Motor neuron (in vitro differentiated cells): Measurements from ENCODE around the gene HEPN1. TPM values are rescaled to one million over a fixed set of nuclear protein-coding genes. Genes with fewer than 3 reads are reported as not detected.

Source experiments
- ATAC-seq, 8 experiments: fragments of 200-7000 bp; cut with Tn5 transposase; replicated peaks in 6 of 8; 2 replicates each; pipeline ENCODE4 v1.8.0; 2021; ENCODE audit warnings: mild to moderate bottlenecking in 8 of 8, moderate library complexity in 8 of 8
- H3K27ac ChIP-seq, 2 donors: fragments of 250-450 bp; sonication (Bioruptor Pico); 2 replicates each; pipeline ENCODE4 v1.9.0; 2021; ENCODE audit warnings: antibody characterized with exemption in 2 of 2, mild to moderate bottlenecking in 2 of 2, moderate library complexity in 1 of 2
- H3K4me1 ChIP-seq, 2 donors: fragments of 250-450 bp; sonication (Bioruptor Pico); replicated peaks in 1 of 2; 2 replicates each; pipeline ENCODE4 v1.6.1; 2021; ENCODE audit warnings: antibody characterized with exemption in 2 of 2, mild to moderate bottlenecking in 2 of 2, moderate library complexity in 1 of 2
- H3K4me3 ChIP-seq, 5 donors: fragments of 250-450 bp; sonication (Bioruptor Pico); 2 replicates each; pipeline ENCODE4 v1.9.0; 2021; ENCODE audit warnings: antibody characterized with exemption in 5 of 5, mild to moderate bottlenecking in 5 of 5, moderate library complexity in 4 of 5
- WGBS, 10 experiments: fragments of 450-650 bp; shearing (Covaris generic); methylation state at CpG; one replicate each; pipeline ENCODE4 v1.0.0; 2022; 5-methylcytosine and 5-hydroxymethylcytosine counted together
- in situ Hi-C, 9 experiments: fragments of 400-800 bp; cut with MboI; loops; one replicate each; pipeline ENCODE4 v1.15.0; 2021; ENCODE audit warnings: low sequenced_read_pairs in 9 of 9, low pct_unique_long_range_greater_than_20kb in 2 of 9; ENCODE audit not compliant: unreplicated experiment in 9 of 9
- total RNA-seq, 8 experiments: library from RNA; unstranded; fragments of 300-600 nt; gene quantifications; 2 replicates each; pipeline versions ENCODE4 v1.2.3 to v1.2.4, GENCODE V29; 2022

HEPN1 gene
- total RNA-seq, 8 experiments from 2014 or later, result 12.8 TPM; not detected in 7

GRCh38 chr11:124896821-124897391 is 22.1 kb upstream of the HEPN1 start:
- 0 to 100% (median 60%) methylated on average over 1 to 2 of the region's 9 CpGs; no CpG with 5 or more reads in 5 of the 10 experiments for WGBS, 10 experiments
- peak in 2 of 8 experiments; percentile 7 to 39 for ATAC-seq
- in situ Hi-C loops, result no loop called here
- peaks cover 4 to 6% of the 10 kb centered on the region in 2 donors for H3K4me1 ChIP-seq
- H3K27ac ChIP-seq, result no peak overlapping the region
- H3K4me3 ChIP-seq, result no peak overlapping the region

- ATAC-seq, result no peak
- H3K4me1 ChIP-seq, result peaks cover 4 to 6% of the 10 kb centered on the region in 2 donors
These were observed 21.3 kb upstream of the HEPN1 start, which contains the start of gene ROBO4 for GRCh38 chr11:124897674-124898262. ROBO4 (minus strand) TSS chr11:124897865; CDS start chr11:124897795, 70 bp downstream.

DNA sequence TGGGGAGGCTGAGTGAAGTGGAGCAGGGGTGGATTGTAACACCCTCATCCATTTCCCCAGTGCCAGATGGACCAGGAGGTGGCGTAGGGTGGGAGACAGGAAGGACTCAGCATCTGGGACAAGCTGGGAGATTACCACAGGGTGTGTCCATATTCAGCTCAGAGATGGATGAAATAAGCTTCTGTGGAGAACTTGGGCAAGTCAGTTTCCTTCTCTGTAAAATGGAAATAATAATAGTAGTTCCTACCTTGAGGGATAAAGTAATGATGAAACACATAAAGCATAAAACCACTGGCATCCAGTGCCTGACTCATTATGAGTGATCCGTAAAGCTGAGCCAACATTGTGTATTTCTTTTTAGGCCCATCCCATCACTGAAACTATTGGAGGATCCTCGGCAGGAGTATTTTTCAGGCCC is 20.8 kb upstream of the HEPN1 start:
- H3K4me3 ChIP-seq, result no peak overlapping the region
- 0 to 100% (median 60%) methylated on average over 1 to 3 of the region's 3 CpGs for WGBS, 10 experiments
- ATAC-seq, result peak in 3 of 8 experiments; percentile 39 to 82 (median 57)
- in situ Hi-C loops, result no loop called here
- H3K27ac ChIP-seq, result no peak overlapping the region
- H3K4me1 ChIP-seq, result peaks cover 4 to 6% of the 10 kb centered on the region in 2 donors

More at GRCh38 chr11:124897674-124898262, 21.3 kb upstream of the HEPN1 start, which contains the start of gene ROBO4:
- WGBS, 10 experiments, result 0 to 100% (median 78%) methylated on average over 1 to 8 of the region's 12 CpGs; no CpG with 5 or more reads in 5 of the 10 experiments
- in situ Hi-C loops, result no loop called here
- no peak within 1 kb of the TSS for H3K4me3 ChIP-seq
- no peak within 1 kb of the TSS for H3K27ac ChIP-seq

DNA sequence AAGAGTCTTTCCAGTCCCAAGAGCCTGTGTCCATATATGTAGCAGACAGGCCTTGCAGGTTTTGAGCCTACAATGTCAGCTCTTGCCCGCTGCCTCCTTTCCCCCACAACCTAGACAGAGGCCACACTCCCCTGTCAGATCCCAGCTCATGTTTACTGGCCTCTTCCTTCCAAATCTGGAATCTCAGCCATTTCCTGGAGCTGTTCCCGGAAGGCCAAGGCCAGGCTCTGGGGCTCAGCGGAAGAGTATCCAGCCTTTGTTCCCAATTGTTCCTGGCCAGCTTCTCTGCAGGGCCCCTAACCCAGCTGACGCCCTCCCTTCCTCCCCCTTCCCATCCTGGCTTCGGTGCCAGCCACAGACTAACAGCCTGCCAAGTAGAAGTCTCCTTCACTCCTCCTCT is 20.3 kb upstream of the HEPN1 start:
- Histone ChIP-seq H3K27ac (no peak overlapping the region), H3K4me1 (peaks cover 4 to 6% of the 10 kb centered on the region in 2 donors), H3K4me3 (no peak overlapping the region)
- ATAC-seq, result peak in 3 of 8 experiments; percentile 1 to 58 (median 31)
- WGBS, 10 experiments, result 0 to 100% (median 45%) methylated on average over 1 to 4 of the region's 5 CpGs; no CpG with 5 or more reads in 2 of the 10 experiments
- in situ Hi-C loops, result no loop called here

- WGBS, 10 experiments, result 10 to 89% (median 60%) methylated on average over 1 to 6 of the region's 6 CpGs; no CpG with 5 or more reads in 1 of the 10 experiments
- Histone ChIP-seq H3K27ac (no peak overlapping the region), H3K4me3 (no peak overlapping the region), H3K4me1 (peaks cover 4 to 6% of the 10 kb centered on the region in 2 donors)
- in situ Hi-C loops, result no loop called here
- peak in 1 of 8 experiments; percentile 17 for ATAC-seq
These were observed 19.5 kb upstream of the HEPN1 start for GRCh38 chr11:124899383-124900145.

GRCh38 chr11:124900464-124900863 is 18.6 kb upstream of the HEPN1 start:
- no peak overlapping the region for H3K27ac ChIP-seq
- 0 to 100% (median 80%) methylated on average over 1 to 4 of the region's 5 CpGs; no CpG with 5 or more reads in 4 of the 10 experiments for WGBS, 10 experiments
- no peak overlapping the region for H3K4me3 ChIP-seq
- peaks cover 4 to 6% of the 10 kb centered on the region in 2 donors for H3K4me1 ChIP-seq
- ATAC-seq, result peak; percentile 57 to 87 (median 76)
- in situ Hi-C loops, result no loop called here

GRCh38 chr11:124902616-124903015 is 16.4 kb upstream of the HEPN1 start:
- peaks cover 2 to 6% of the 10 kb centered on the region in 2 donors for H3K4me1 ChIP-seq
- in situ Hi-C loops, result no loop called here
- WGBS, 10 experiments, result 75 to 100% (median 100%) methylated on average over 1 of the region's 1 CpG; no CpG with 5 or more reads in 1 of the 10 experiments
- H3K27ac ChIP-seq, result no peak overlapping the region
- ATAC-seq, result no peak
- no peak overlapping the region for H3K4me3 ChIP-seq

DNA sequence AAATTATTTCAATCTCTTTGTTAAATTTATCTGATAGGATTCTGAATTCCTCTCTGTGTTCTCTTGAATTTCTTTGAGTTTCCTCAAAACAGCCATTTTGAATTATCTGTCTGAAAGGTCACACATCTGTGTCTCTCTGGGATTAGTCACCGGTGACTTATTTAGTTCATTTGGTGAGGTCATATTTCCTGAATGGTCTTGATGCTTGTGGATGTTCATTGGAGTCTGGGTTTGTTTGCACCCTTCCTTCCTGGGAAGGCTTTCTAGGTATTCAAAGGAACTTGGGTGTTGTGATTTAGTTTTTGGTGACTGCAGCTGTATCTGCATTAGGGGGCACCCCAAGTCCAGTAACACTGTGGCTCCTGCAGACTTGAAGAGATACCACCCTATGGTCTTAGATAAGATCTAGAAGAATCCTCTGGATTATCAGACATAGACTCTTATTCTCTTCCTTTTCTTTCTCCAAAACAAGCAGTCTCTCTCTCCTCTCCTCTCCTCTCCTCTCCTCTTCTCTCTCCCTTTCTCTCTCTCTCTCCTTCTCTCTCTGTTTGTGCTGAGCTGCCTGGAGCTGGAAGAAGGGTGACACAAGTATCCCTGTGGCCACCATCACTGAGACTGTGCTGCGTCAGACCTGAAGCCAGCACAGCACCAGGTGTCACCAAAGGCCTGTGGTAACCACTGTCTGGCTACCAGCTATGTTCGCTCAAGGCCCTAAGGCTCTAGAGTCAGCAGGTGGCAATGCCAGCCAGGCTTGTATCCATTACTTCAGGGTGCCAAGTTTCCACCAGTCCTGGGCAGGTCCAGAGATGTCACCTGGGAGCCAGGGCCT is 3.3 kb upstream of the HEPN1 start:
- ATAC-seq, result peak in 2 of 8 experiments; percentile 17 to 19
- H3K4me3 ChIP-seq, result no peak overlapping the region
- no peak overlapping the region for H3K27ac ChIP-seq
- WGBS, 10 experiments, result 17 to 80% (median 80%) methylated on average over 1 of the region's 3 CpGs; no CpG with 5 or more reads in 4 of the 10 experiments
- in situ Hi-C loops, result no loop called here
- H3K4me1 ChIP-seq, result peaks cover 0 to 10% of the 10 kb centered on the region in 2 donors

DNA sequence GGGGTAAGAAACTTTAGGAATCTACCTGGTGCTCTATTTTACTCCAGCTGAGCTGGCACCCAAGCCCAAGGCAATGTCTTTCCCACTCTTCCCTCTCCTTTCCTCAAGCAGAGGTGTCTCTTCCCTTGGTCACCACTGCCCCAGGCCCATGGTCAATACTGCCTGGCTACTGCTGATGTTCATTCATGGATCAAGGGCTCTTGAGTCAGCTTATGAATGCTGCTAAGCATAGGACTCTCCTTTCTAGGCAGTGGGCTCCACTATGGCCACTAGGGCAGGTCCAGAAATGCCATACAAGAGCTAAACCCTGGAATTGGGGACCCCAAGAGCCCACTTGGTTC is 2.7 kb upstream of the HEPN1 start:
- Histone ChIP-seq H3K4me1 (peaks cover 0 to 10% of the 10 kb centered on the region in 2 donors), H3K4me3 (no peak overlapping the region), H3K27ac (no peak overlapping the region)
- ATAC-seq, result no peak
- in situ Hi-C loops, result no loop called here

DNA sequence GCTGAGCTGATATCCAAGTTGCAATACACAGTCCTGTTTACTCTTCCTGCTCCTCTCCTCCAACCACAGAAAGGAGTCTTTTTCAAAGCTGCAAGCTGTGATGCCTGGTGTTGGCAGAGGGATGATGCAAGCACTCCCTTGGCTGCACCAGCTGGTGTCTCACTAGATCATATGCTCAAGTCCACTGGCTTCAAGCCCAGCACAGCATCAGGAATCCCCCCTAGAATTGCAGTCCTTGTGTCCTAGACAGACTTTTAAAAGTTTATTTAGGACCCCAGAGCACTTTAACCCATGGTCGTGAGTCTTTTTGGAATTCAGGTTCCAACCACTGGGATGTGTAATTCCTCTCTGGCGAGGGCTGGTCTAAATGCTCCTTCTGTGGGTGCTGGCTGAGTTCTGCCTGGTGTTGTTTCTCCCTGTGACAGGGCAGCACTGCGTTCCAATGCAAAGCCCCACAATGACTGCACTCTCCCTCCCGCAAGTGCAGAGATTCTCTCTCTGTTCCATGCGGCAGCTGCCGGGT is 1.9 kb upstream of the HEPN1 start:
- in situ Hi-C loops, result no loop called here
- WGBS, 10 experiments, result 50 to 94% (median 79%) methylated on average over 1 to 6 of the region's 6 CpGs; no CpG with 5 or more reads in 1 of the 10 experiments
- no peak overlapping the region for H3K4me3 ChIP-seq
- peaks cover 0 to 10% of the 10 kb centered on the region in 2 donors for H3K4me1 ChIP-seq
- H3K27ac ChIP-seq, result no peak overlapping the region
- peak in 3 of 8 experiments; percentile 56 to 91 (median 82) for ATAC-seq

GRCh38 chr11:124919898-124920297 is 848 bp downstream of the HEPN1 start:
- Histone ChIP-seq H3K4me1 (peaks cover 0 to 10% of the 10 kb centered on the region in 2 donors), H3K27ac (no peak overlapping the region), H3K4me3 (no peak overlapping the region)
- ATAC-seq, result no peak
- 83 to 100% (median 100%) methylated on average over 1 of the region's 2 CpGs; no CpG with 5 or more reads in 4 of the 10 experiments for WGBS, 10 experiments
- in situ Hi-C loops, result no loop called here

- no peak for ATAC-seq
- in situ Hi-C loops, result no loop called here
- peaks cover 0 to 10% of the 10 kb centered on the region in 2 donors for H3K4me1 ChIP-seq
- H3K27ac ChIP-seq, result no peak overlapping the region
- peak overlapping the region in 2 of 5 donors; percentile 23 to 34 for H3K4me3 ChIP-seq
- WGBS, 10 experiments, result 80 to 100% (median 96%) methylated on average over 1 to 5 of the region's 5 CpGs; no CpG with 5 or more reads in 4 of the 10 experiments
These were observed 1.3 kb downstream of the HEPN1 start for GRCh38 chr11:124920356-124920755.
